HS-5 (cell line): ENCODE measurements around the gene PCGF2.

Source experiments
- DNase-seq: peaks from one replicate; pipeline ENCODE4 v3.0.0-alpha.2; 2012; ENCODE audit warnings: low read depth

The PCGF2 gene

DNA sequence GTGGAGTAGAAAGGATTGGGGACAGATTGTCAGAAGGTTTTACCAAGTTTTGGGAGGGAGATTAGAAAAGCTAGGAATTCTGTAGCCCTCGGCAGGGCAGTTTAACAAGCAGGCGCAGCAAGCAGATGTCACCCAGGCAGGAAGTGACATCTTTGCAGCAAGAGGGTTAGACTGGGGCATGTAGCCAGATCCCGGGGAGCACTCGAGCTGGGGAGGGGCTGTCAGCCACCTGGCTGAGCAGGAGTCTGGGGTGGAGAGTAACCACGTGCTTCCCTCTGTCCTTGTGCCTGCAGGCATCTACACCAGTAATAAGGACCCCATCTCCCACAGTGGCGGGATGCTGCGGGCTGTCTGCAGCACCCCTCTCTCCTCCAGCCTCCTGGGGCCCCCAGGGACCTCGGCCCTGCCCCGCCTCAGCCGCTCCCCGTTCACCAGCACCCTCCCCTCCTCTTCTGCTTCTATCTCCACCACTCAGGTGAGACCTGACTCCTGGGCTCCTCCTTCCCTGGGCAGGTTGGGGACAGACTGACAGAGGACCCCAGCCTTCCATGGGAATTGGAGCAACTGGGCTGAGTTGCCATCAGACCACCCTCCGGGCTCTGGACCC lies 30.9 kb downstream of the PCGF2 start:
- no peak for DNase-seq

GRCh38 chr17:38716368-38717005 lies 31.6 kb downstream of the PCGF2 start:
- DNase-seq, result no peak

GRCh38 chr17:38715216-38715943 lies 32.8 kb downstream of the PCGF2 start:
- DNase-seq, result no peak

DNA sequence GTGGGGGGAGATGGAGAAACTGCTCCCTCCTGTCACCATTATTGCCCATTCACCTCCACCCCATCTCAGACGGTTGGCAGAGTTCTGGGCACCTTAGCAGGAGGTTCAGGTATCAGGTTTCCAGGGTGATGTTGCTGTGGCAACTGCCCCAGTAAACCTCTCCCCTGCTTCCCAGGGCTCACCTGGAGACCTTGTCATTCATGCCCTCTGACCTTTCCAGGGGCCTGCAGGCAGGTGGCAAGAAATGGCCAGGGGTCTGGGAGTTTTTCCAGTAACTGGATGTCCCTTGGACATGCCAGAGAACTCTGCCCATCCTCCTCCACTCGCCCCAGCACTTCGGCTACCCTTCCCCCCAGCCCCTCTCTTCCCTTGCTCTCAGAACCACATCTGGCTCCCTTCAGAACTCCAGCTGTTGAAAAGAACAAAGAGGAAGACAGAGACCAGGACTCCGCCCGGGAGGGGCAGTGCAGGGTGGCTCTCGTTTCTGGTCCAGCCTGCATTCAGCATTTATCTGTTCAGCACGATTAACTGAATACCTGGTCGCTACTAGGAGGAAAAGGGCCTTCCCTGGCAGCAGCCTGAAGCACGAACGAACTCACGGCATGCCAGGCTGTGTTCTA lies 34.6 kb downstream of the PCGF2 start:
- DNase-seq, result no peak

GRCh38 chr17:38712593-38712992 lies 35.5 kb downstream of the PCGF2 start:
- DNase-seq, result no peak

GRCh38 chr17:38711792-38712571 lies 36.2 kb downstream of the PCGF2 start:
- no peak for DNase-seq

DNA sequence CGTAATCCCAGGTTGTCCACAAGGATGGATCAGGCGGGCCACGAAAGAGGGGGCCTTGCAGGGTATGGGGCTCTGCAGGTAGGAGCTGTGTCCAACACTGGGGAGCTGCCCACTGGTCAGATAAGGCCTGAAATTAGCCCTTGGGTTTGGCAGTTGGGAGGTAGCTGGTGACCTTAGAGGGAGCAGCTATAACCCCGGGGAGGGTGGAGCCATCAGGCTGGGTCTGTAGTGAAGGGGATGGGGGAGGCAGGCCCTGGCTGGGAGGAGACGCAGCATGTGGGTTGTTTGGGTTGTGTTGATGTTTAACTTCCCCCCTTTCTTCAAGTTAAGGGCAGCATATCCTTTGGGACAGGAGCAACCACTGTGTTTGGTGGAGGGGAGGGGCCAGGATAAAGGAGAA lies 37.2 kb downstream of the PCGF2 start:
- DNase-seq, result no peak

- no peak for DNase-seq
Measured at GRCh38 chr17:38710604-38710962, 37.6 kb downstream of the PCGF2 start.

GRCh38 chr17:38709864-38710603 lies 38.1 kb downstream of the PCGF2 start:
- DNase-seq, result no peak

DNA sequence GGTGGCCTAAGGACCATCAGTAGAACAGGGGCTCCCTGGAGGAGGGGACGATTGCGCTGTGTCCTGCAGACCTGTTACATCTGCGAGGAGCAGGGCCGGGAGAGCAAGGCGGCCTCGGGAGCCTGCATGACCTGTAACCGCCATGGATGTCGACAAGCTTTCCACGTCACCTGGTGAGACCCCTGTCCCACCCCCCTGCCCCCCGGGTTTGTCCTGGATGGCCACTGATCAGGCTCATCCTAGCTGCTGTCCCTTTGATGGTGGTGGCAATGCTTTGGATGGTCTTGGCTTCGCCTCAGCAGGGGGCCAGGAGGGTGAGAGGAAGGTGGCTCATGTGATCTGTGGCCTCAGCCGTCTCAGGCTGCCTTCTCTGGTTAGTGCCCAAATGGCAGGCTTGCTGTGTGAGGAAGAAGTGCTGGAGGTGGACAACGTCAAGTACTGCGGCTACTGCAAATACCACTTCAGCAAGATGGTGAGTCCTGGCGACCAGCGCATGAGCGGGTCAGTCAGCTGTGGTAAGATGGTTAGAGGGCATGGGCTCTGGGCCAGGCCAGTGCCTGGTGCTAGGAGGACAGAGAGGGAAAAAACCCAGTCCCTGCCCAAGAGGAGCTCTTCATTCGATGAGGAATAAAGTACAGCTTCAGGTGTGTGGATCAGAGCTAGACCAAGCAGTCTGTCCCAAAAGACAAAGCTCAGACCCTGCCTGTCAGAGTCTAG lies 38.9 kb downstream of the PCGF2 start:
- no peak for DNase-seq

DNA sequence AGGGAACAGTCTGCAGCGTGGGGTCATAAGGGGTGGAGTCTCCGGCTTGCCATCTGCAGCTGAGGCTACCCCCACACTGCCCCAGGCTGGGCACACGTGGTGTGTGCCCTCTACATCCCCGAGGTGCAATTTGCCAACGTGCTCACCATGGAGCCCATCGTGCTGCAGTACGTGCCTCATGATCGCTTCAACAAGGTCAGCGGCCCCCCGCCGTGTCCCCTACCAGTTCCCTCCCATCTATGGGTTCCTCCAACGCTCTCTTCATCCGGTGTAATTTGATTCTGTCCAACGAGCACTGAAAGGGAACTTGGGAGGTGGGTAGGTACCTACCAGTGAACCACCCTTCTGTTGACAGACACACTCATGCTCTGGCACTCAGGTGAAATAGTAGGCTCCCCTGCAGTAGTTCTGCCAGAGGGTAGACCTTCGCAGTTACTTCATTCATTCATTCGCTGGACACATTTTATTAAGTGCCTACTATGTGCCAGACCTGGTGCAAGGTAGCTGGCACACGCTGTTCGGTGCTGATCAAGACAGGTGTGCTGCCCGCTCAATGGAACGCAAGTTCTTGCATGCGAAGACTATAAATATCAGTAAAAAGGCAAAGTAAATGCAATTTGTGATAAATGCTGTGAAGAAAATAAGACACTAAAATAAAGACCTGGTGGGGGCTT lies 40.3 kb downstream of the PCGF2 start:
- DNase-seq, result no peak

DNA sequence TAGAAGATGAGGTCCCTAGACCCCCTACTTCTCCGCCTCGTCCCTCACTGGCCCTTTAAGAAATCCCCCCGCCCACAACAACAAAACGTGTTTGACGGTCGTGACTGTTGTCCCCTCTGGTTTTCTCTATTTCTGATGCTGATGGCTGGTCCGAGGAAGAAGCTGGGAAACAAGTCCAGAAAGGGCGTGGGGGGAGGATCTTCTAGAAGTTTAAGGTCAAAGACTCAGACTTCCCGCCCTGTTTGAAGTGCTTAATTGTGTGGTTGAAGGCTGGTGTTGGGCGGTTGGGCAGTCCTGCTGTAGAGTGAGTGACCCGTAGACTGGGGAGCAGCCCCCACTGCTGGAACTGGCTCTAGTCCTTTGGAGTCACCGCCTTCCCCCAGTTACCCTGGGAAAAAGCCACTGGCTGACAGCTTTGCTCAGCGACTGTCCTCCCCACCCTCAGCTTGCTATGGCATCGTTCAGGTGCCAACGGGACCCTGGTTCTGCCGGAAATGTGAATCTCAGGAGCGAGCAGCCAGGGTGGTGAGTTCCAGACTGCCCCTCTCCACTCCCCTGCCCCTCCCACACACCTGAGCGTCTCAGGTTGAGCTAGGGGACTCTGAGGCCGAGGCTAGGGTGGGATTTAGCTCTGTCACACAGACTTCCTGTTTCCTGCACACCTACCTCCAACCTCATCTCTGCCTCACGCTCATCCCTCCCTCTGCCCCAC lies 41.5 kb downstream of the PCGF2 start:
- no peak for DNase-seq

DNA sequence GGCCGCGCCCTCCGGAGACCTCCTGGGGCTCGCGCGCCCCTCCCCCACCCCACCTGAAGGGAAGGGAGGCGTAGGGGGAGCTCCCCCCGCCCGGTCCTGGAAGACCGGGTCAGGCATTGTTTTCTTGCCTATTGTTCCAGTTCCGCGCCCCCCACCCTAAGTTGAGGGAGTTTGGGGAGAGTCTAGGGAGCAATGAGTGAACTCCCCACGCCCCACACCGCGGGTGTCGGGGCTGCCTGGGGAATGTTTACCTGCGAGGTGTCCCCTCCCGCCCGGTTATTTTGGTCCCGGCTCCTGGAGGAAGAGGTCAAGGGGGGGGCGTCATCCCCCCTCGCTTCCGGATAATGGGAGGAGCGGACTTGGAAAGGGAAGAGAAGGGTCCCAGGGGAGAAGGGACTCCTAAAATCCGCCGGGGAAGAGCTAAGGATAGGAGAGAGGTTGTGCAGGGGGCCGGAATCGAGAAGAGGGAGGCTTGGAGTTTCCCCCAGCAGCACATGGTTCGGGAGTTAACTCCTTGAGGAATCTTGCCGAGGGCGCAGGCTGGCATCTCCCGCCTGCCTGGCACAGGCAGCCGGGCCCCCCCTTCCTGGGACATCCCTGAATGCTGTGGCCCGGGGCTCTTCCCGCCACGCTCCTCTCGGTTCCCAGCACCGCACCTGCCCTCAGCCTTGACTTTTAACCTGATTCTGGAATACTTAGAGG lies 42.2 kb downstream of the PCGF2 start:
- DNase-seq, result no peak

DNA sequence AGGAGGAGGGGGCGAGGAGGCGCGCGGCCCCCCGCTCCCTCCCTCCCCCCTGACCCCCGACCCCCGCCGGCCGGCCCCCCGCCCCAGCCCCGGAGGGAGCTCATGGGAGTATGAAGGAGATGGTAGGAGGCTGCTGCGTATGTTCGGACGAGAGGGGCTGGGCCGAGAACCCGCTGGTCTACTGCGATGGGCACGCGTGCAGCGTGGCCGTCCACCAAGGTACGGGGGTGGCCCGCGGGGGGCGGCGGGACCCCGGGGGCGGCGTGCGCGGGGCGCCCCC lies 42.7 kb downstream of the PCGF2 start:
- no peak for DNase-seq

DNA sequence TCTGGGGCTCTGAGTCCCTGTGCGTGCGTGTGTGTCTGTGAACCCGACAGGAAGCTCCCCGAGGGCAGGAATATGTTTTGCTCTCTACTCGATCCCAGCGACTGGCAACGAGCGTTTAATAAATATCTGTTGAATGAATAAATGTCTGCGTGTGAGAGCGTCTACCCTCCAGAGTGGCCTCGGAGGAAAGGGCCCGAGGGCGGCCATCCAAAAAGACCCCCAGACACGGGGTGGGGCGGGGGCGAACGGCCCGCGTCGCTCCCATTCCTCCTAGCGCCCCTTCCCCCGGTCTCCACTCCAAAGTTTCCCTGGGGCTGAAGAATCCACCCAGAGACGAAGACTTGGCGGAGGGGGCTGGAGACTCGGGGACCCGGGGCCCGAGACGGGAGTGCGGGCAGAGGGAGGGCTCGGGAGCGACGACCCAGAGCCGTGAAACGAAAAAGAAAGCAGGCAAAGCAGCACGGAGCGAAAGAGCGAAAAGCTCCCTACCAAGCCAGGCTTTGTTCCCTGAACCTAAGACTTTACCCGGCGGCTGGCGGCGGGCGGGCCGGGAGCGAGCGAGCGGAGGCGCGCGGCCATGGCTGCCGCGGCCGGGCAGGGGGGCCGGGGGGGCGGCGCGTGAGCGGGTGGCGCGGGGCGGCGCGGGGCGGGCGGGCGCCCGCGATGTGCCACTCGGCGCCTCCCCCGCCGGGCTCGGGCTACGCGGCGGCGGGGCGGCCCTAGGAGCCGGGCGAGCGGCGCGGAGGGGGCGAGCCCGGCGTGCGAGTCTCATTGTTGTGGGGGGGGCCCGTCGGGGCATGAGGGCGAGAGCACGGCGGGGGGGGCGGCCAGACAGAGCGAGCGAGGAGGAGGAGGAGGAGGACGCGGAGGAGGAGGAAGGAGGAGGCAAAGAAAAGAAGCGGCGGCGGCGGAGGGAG lies 43.3 kb downstream of the PCGF2 start, which contains the start of gene MLLT6:
Gene MLLT6, plus strand, starts transcription at position 668 of the 917 bp plus-strand sequence. CDS start 360 bp downstream, outside the sequence.
- DNase-seq, result peak; percentile 24

DNA sequence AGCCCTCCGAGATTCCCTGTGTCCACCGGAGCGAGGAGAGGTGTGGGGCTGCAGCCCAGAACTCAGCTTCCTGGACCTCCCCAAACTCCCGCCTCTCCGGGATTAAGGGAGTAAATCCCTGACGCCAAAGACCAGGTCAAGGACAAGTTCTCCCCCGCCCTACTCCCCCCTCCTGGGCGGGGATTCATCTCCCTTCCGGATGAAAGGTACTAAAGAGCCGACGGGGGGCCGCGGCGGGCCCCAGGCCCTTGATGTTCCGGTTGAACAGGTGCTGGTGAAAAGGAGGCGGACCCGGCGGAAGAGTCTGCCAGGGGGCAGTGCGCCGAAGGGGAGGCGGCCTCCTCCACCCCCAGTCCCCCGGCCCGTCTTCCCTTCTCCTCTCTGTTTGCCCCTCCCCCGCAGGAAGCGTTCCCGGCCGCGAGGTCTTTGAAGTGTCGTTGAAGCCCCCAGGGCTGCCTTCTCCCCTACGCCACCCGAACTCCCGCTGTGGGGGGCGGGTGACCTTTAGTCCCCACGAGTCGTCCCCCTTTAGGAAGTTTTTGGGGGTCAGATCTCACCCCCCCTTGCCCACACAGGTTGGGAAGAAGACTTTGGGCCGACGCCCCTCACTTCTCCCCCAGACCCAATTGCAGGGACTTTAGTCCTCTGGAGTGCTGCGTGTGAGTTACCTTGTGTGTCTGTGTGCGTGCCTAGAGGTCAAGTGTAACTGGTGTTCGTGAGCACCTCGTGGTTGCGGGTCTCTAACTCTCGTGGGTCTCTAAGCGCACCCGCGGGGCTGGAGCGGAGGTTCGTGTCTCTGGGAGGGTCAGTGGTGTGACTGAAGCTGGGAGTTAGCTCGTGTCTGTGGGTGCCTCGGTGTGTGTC lies 44.2 kb downstream of the PCGF2 start:
- no peak for DNase-seq
